NT2/D1 (cell line): ENCODE measurements around the gene ZNF536.

Experiments
- DNase-seq: peaks from one replicate; pipeline ENCODE4 v3.0.0-alpha.2; 2011; ENCODE audit warnings: low read depth, low spot score
- H3K27me3 ChIP-seq: 2 replicates; pipeline ENCODE4 v1.6.0; 2011; ENCODE audit warnings: mild to moderate bottlenecking; ENCODE audit not compliant: insufficient read length, insufficient read depth
- H3K36me3 ChIP-seq: 2 replicates; pipeline ENCODE4 v1.6.1; 2011; ENCODE audit warnings: mild to moderate bottlenecking, low read length, mixed read lengths; ENCODE audit not compliant: insufficient read depth, insufficient read length
- H3K4me1 ChIP-seq: 2 replicates; pipeline ENCODE4 v1.5.1; 2011; ENCODE audit not compliant: insufficient read depth, insufficient read length
- H3K4me3 ChIP-seq: 2 replicates; pipeline ENCODE4 v1.5.1; 2011; ENCODE audit warnings: low read depth; ENCODE audit not compliant: insufficient read length
- H3K9ac ChIP-seq: 2 replicates; pipeline ENCODE4 v1.6.0; 2011; ENCODE audit warnings: low read depth; ENCODE audit not compliant: insufficient read length
- H3K9me3 ChIP-seq: 2 replicates; pipeline ENCODE4 v1.5.1; 2011; ENCODE audit warnings: mild to moderate bottlenecking, low read length; ENCODE audit not compliant: insufficient read depth
- SUZ12 ChIP-seq: IDR thresholded peaks from 2 replicates; pipeline ENCODE4 v1.6.1; 2011; ENCODE audit not compliant: insufficient read length, insufficient read depth; ENCODE audit errors: extremely low read depth
- YY1 ChIP-seq: IDR thresholded peaks from 2 replicates; pipeline ENCODE4 v1.6.1; 2011; ENCODE audit not compliant: insufficient read length, insufficient read depth
- ZNF274 ChIP-seq: IDR thresholded peaks from 2 replicates; pipeline ENCODE4 v1.6.1; 2011; ENCODE audit warnings: mild to moderate bottlenecking, low read depth, low read length

Gene ZNF536

GRCh38 chr19:30327331-30327730, 44.9 kb upstream of the ZNF536 start:
- Histone ChIP-seq H3K9me3 (no peaks in the 10 kb centered on the region), H3K36me3 (no peaks in the 10 kb centered on the region), H3K9ac (no peak overlapping the region), H3K4me3 (no peak overlapping the region), H3K27me3 (no peaks in the 10 kb centered on the region), H3K4me1 (no peaks in the 10 kb centered on the region)
- TF ChIP-seq ZNF274: no peak
- no peak for TF ChIP-seq SUZ12
- TF ChIP-seq YY1: no peak
- no peak for DNase-seq

GRCh38 chr19:30328096-30328495, 44.1 kb upstream of the ZNF536 start:
- Histone ChIP-seq H3K4me3 (no peak overlapping the region), H3K27me3 (no peaks in the 10 kb centered on the region), H3K9me3 (no peaks in the 10 kb centered on the region), H3K36me3 (no peaks in the 10 kb centered on the region), H3K9ac (no peak overlapping the region), H3K4me1 (no peaks in the 10 kb centered on the region)
- no peak for DNase-seq
- TF ChIP-seq YY1 (no peak), SUZ12 (no peak), ZNF274 (no peak)

GRCh38 chr19:30330266-30330665, 41.9 kb upstream of the ZNF536 start:
- H3K36me3 ChIP-seq: no peaks in the 10 kb centered on the region
- no peaks in the 10 kb centered on the region for H3K9me3 ChIP-seq
- TF ChIP-seq YY1 (no peak), ZNF274 (no peak), SUZ12 (no peak)
- H3K27me3 ChIP-seq: no peaks in the 10 kb centered on the region
- no peak overlapping the region for H3K9ac ChIP-seq
- H3K4me1 ChIP-seq: no peaks in the 10 kb centered on the region
- no peak overlapping the region for H3K4me3 ChIP-seq
- no peak for DNase-seq

- Histone ChIP-seq H3K9me3 (no peaks in the 10 kb centered on the region), H3K4me3 (no peak overlapping the region)
These were observed 39.5 kb upstream of the ZNF536 start for GRCh38 chr19:30332445-30333234.

GRCh38 chr19:30333291-30334065, 38.7 kb upstream of the ZNF536 start:
- TF ChIP-seq SUZ12 (no peak), ZNF274 (no peak), YY1 (no peak)
- Histone ChIP-seq H3K36me3 (no peaks in the 10 kb centered on the region), H3K4me3 (no peak overlapping the region), H3K27me3 (no peaks in the 10 kb centered on the region), H3K4me1 (no peaks in the 10 kb centered on the region), H3K9ac (no peak overlapping the region), H3K9me3 (no peaks in the 10 kb centered on the region)
- DNase-seq: no peak

More at GRCh38 chr19:30332445-30333234, 39.5 kb upstream of the ZNF536 start:
- no peaks in the 10 kb centered on the region for H3K4me1 ChIP-seq
- H3K27me3 ChIP-seq: no peaks in the 10 kb centered on the region
- no peak for DNase-seq
- TF ChIP-seq ZNF274 (no peak), YY1 (no peak)
- H3K9ac ChIP-seq: no peak overlapping the region
- no peaks in the 10 kb centered on the region for H3K36me3 ChIP-seq

- Histone ChIP-seq H3K4me3 (no peak overlapping the region), H3K36me3 (no peaks in the 10 kb centered on the region), H3K9ac (no peak overlapping the region), H3K9me3 (no peaks in the 10 kb centered on the region), H3K27me3 (no peaks in the 10 kb centered on the region), H3K4me1 (no peaks in the 10 kb centered on the region)
- DNase-seq: no peak
- TF ChIP-seq YY1 (no peak), ZNF274 (no peak), SUZ12 (no peak)
These were observed 37.3 kb upstream of the ZNF536 start for GRCh38 chr19:30334841-30335240.

- H3K27me3 ChIP-seq: no peaks in the 10 kb centered on the region
These were observed 36.8 kb upstream of the ZNF536 start for GRCh38 chr19:30335306-30335886.

More at GRCh38 chr19:30335306-30335886, 36.8 kb upstream of the ZNF536 start:
- Histone ChIP-seq H3K4me3 (no peak overlapping the region), H3K4me1 (no peaks in the 10 kb centered on the region), H3K9ac (no peak overlapping the region), H3K36me3 (no peaks in the 10 kb centered on the region), H3K9me3 (no peaks in the 10 kb centered on the region)
- DNase-seq: no peak
- no peak for TF ChIP-seq SUZ12
- no peak for TF ChIP-seq YY1
- no peak for TF ChIP-seq ZNF274
